DOHH2 (cell line): ENCODE data around the gene KRT85.

Experiments used
- EZH2phosphoT487 ChIP-seq: fragments of 200-600 bp; sonication (generic); IDR thresholded peaks from 2 replicates; pipeline ENCODE4 v1.6.1; 2017; ENCODE audit warnings: borderline replicate concordance, mild to moderate bottlenecking, antibody characterized with exemption, low read length, moderate library complexity, mixed read lengths
- TF ChIP-seq, protein P1 (sequence below): fragments of 200-600 bp; sonication (generic); IDR thresholded peaks from one replicate; pipeline ENCODE4 v1.5.1; 2014; ENCODE audit warnings: antibody characterized with exemption, mild to moderate bottlenecking, low read depth, low read length; ENCODE audit not compliant: poor library complexity, severe bottlenecking

GRCh38 chr12:52336641-52337040, 30.6 kb downstream of the KRT85 start:
- TF ChIP-seq, protein P1, sequence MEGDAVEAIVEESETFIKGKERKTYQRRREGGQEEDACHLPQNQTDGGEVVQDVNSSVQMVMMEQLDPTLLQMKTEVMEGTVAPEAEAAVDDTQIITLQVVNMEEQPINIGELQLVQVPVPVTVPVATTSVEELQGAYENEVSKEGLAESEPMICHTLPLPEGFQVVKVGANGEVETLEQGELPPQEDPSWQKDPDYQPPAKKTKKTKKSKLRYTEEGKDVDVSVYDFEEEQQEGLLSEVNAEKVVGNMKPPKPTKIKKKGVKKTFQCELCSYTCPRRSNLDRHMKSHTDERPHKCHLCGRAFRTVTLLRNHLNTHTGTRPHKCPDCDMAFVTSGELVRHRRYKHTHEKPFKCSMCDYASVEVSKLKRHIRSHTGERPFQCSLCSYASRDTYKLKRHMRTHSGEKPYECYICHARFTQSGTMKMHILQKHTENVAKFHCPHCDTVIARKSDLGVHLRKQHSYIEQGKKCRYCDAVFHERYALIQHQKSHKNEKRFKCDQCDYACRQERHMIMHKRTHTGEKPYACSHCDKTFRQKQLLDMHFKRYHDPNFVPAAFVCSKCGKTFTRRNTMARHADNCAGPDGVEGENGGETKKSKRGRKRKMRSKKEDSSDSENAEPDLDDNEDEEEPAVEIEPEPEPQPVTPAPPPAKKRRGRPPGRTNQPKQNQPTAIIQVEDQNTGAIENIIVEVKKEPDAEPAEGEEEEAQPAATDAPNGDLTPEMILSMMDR, result no peak
- no peak for TF ChIP-seq EZH2phosphoT487
